Fibroblast of pulmonary artery (primary cell): ENCODE measurements around the gene FAM168A.

Experiments used
- DNase-seq: peaks from one replicate; pipeline ENCODE4 v3.0.0-alpha.2; 2010; ENCODE audit warnings: low read depth
- H3K4me3 ChIP-seq: replicated peaks from 2 replicates; pipeline ENCODE4 v1.5.1; 2011; ENCODE audit warnings: low read depth, mild to moderate bottlenecking, control low read depth, low read length, moderate library complexity
- CTCF ChIP-seq: IDR thresholded peaks from 2 replicates; pipeline ENCODE4 v1.5.1; 2011; ENCODE audit warnings: mild to moderate bottlenecking, control low read depth, low read length, inconsistent platforms; ENCODE audit errors: missing control alignments

Gene FAM168A

GRCh38 chr11:73498343-73498742, 99.6 kb downstream of the FAM168A start:
- no peak for DNase-seq
- no peak for TF ChIP-seq CTCF
- H3K4me3 ChIP-seq = no peak overlapping the region

- DNase-seq = no peak
- no peak for TF ChIP-seq CTCF
- no peak overlapping the region for H3K4me3 ChIP-seq
These were observed 101.8 kb downstream of the FAM168A start for GRCh38 chr11:73496134-73496533.

- no peak for DNase-seq
- no peak for TF ChIP-seq CTCF
- H3K4me3 ChIP-seq = no peak overlapping the region
These were observed 102.2 kb downstream of the FAM168A start for GRCh38 chr11:73495731-73496130.

- peak; percentile 87 for DNase-seq
- no peak overlapping the region for H3K4me3 ChIP-seq
- no peak for TF ChIP-seq CTCF
These were observed 103.8 kb downstream of the FAM168A start for GRCh38 chr11:73493956-73494598.

- no peak for DNase-seq
- no peak for TF ChIP-seq CTCF
- H3K4me3 ChIP-seq = no peak overlapping the region
These were observed 116.3 kb downstream of the FAM168A start for GRCh38 chr11:73481626-73482025.

GRCh38 chr11:73480677-73481076, 117.2 kb downstream of the FAM168A start:
- no peak overlapping the region for H3K4me3 ChIP-seq
- DNase-seq = peak; percentile 75
- no peak for TF ChIP-seq CTCF

- TF ChIP-seq CTCF = peak; percentile 94
- DNase-seq = peak; percentile 47
- H3K4me3 ChIP-seq = no peak overlapping the region
These were observed 119.1 kb downstream of the FAM168A start for GRCh38 chr11:73478737-73479347.
